Fibroblast of villous mesenchyme (primary cell): ENCODE data around the gene LIN7A. TPM values are rescaled to one million over a fixed set of nuclear protein-coding genes. Genes with fewer than 3 reads are reported as not detected.
"Not testable (repeated sequence)": the region's sequence is repeated elsewhere in the genome, so short reads cannot be mapped to it uniquely, and the experiment has no call there.

Source experiments
- DNase-seq: peaks from one replicate; pipeline ENCODE4 v3.0.0-alpha.2; 2010; ENCODE audit warnings: low read depth
- H3K4me3 ChIP-seq: 2 replicates; pipeline ENCODE4 v1.5.1; 2011; ENCODE audit warnings: low read depth, mild to moderate bottlenecking, low read length
- CTCF ChIP-seq: IDR thresholded peaks from 2 replicates; pipeline ENCODE4 v1.5.1; 2012; ENCODE audit warnings: low read depth, mild to moderate bottlenecking, low read length; ENCODE audit not compliant: insufficient read depth
- total RNA-seq: library from RNA; depleted of rRNA; stranded (reverse); fragments of >200 nt; gene quantifications from 2 replicates; pipeline ENCODE4 v1.2.3, GENCODE V29; 2012

Gene LIN7A
- total RNA-seq, 1 donor: 10.4 TPM

- no peak for DNase-seq
- no peak for TF ChIP-seq CTCF
- no peak overlapping the region for H3K4me3 ChIP-seq
Observed at GRCh38 chr12:80881106-80881505, 56.6 kb downstream of the LIN7A start.

- H3K4me3 ChIP-seq, DNase-seq: not testable (repeated sequence)
Observed at GRCh38 chr12:80878452-80878851, 59.3 kb downstream of the LIN7A start.

GRCh38 chr12:80877721-80878265 is 59.9 kb downstream of the LIN7A start:
- no peak overlapping the region for H3K4me3 ChIP-seq

GRCh38 chr12:80872053-80872452 is 65.7 kb downstream of the LIN7A start:
- TF ChIP-seq CTCF: no peak

More at GRCh38 chr12:80877721-80878265, 59.9 kb downstream of the LIN7A start:
- TF ChIP-seq CTCF: no peak
- DNase-seq: no peak

GRCh38 chr12:80869264-80869663 is 68.5 kb downstream of the LIN7A start:
- no peak overlapping the region for H3K4me3 ChIP-seq
- TF ChIP-seq CTCF: no peak
- no peak for DNase-seq

More at GRCh38 chr12:80872053-80872452, 65.7 kb downstream of the LIN7A start:
- DNase-seq: no peak
- no peak overlapping the region for H3K4me3 ChIP-seq

GRCh38 chr12:80868576-80868975 is 69.2 kb downstream of the LIN7A start:
- DNase-seq: no peak
- no peak for TF ChIP-seq CTCF
- no peak overlapping the region for H3K4me3 ChIP-seq

- H3K4me3 ChIP-seq: no peak overlapping the region
- DNase-seq: no peak
- TF ChIP-seq CTCF: no peak
Observed at GRCh38 chr12:80867941-80868340, 69.8 kb downstream of the LIN7A start.
